Coronary artery (tissue), 2 donors: ENCODE measurements around the gene IRF5.

ENCODE experiments used
- DNase-seq: peaks from one replicate; pipeline ENCODE4 v3.0.0-alpha.2; 2017; ENCODE audit warnings: low spot score
- H3K27ac ChIP-seq, 2 donors: fragments of 200-600 bp; sonication (generic); one replicate each; pipeline ENCODE4 v1.5.1; 2016 to 2019
- H3K4me3 ChIP-seq: fragments of 200-600 bp; sonication (generic); 2 replicates; pipeline ENCODE4 v1.5.1; 2016; ENCODE audit warnings: mild to moderate bottlenecking, moderate library complexity
- CTCF ChIP-seq: fragments of 200-600 bp; sonication (generic); IDR thresholded peaks from one replicate; pipeline ENCODE4 v1.5.1; 2019; ENCODE audit warnings: antibody characterized with exemption

The IRF5 gene

GRCh38 chr7:128951296-128951695 is 13.6 kb downstream of the IRF5 start:
- DNase-seq, result no peak
- TF ChIP-seq CTCF, result no peak
- Histone ChIP-seq H3K4me3 (no peak overlapping the region), H3K27ac (no peak overlapping the region)

DNA sequence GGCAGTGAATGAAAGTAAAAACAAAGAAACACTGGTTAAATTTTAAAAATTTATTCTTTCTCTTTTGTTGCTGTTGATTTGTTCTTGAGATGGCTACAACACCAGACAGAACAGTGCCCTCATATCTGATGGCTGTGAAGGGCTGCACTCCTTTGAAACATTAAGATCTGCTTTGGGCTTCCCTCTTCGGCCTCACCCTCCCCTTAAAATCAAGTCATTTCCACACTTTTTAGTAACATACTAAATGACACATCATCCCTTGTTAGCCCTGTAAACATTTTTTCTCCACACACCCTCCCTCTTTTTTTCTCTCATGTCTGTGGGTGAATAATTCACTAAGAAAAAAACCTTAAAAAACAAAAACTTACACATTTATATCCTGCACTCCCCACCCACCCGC is 16.4 kb downstream of the IRF5 start:
- no peak overlapping the region for H3K4me3 ChIP-seq
- TF ChIP-seq CTCF, result no peak
- no peak for DNase-seq
- no peak overlapping the region for H3K27ac ChIP-seq

- H3K4me3 ChIP-seq, result no peak overlapping the region
- DNase-seq, result no peak
- H3K27ac ChIP-seq, result no peak overlapping the region
- no peak for TF ChIP-seq CTCF
Observed at GRCh38 chr7:128954830-128955802, 17.4 kb downstream of the IRF5 start.

GRCh38 chr7:128955981-128956380 is 18.3 kb downstream of the IRF5 start:
- no peak overlapping the region for H3K4me3 ChIP-seq
- no peak for DNase-seq
- H3K27ac ChIP-seq, result no peak overlapping the region
- no peak for TF ChIP-seq CTCF

- Histone ChIP-seq H3K27ac (no peak overlapping the region), H3K4me3 (no peak overlapping the region)
- TF ChIP-seq CTCF, result no peak
- DNase-seq, result no peak
Observed at GRCh38 chr7:128959296-128959695, 21.6 kb downstream of the IRF5 start.

DNA sequence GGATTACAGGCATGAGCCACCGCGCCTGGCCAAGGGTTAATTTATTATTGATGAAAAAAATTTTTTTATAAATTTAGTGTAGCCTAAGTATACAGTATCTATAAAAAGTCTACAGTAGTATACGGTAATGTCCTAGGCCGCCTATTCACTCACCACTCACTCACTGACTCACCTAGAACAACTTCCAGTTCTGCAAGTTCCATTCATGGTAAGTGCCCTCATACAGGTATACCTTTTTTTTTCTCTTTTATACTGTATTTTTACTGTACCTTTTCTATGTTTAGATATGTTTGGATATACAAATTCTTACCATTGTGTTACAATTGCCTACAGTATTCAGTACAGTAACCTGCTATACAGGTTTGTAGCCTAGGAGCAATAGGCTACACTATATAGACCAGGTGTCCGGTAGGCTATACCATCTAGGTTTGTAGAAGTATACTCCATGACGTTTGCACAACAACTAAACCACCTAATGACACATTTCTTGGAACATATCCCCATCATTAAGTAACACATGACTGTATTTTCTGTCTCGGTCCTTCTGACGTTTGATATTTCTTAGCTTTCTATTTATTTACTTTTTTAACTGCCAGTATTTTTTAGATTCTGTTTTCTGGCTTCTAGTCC is 23.4 kb downstream of the IRF5 start:
- Histone ChIP-seq H3K27ac (no peak overlapping the region), H3K4me3 (no peak overlapping the region)

More for the DNA sequence above, 23.4 kb downstream of the IRF5 start:
- no peak for DNase-seq
- no peak for TF ChIP-seq CTCF
